ENCODE results near the gene KLHL7.
"Not testable (repeated sequence)": the region's sequence is repeated elsewhere in the genome, so short reads cannot be mapped to it uniquely, and the experiment has no call there.

KLHL7 gene

GRCh38 chr7:23220690-23221305 lies 115.2 kb downstream of the KLHL7 start:
- ATAC-seq (ENCODE audit: low read depth) = no peak
- Histone ChIP-seq H3K27me3 (ENCODE audit: insufficient read depth, poor library complexity, severe bottlenecking) (no peaks in the 10 kb centered on the region), H3K4me1 (ENCODE audit: insufficient read depth, poor library complexity, severe bottlenecking) (no peaks in the 10 kb centered on the region), H3K36me3 (ENCODE audit: low read depth) (no peaks in the 10 kb centered on the region), H3K4me3 (ENCODE audit: severe bottlenecking) (no peak overlapping the region), H3K9me3 (ENCODE audit: severe bottlenecking) (no peaks in the 10 kb centered on the region), H3K27ac (ENCODE audit: poor library complexity, severe bottlenecking) (no peak overlapping the region)
- TF ChIP-seq CTCF (IDR thresholded peaks at IDR 0.05; ENCODE audit: poor library complexity, severe bottlenecking) = no peak
- no peak for DNase-seq (ENCODE audit: low spot score)

GRCh38 chr7:23222439-23223030 lies 117.0 kb downstream of the KLHL7 start:
- H3K9me3 ChIP-seq (ENCODE audit: severe bottlenecking) = no peaks in the 10 kb centered on the region
- TF ChIP-seq CTCF (IDR thresholded peaks at IDR 0.05; ENCODE audit: poor library complexity, severe bottlenecking) = no peak
- H3K27ac ChIP-seq (ENCODE audit: poor library complexity, severe bottlenecking) = no peak overlapping the region
- H3K27me3 ChIP-seq (ENCODE audit: insufficient read depth, poor library complexity, severe bottlenecking) = no peaks in the 10 kb centered on the region
- no peaks in the 10 kb centered on the region for H3K4me1 ChIP-seq (ENCODE audit: insufficient read depth, poor library complexity, severe bottlenecking)
- DNase-seq (ENCODE audit: low spot score) (no peak), ATAC-seq (ENCODE audit: low read depth) (no peak)
- H3K36me3 ChIP-seq (ENCODE audit: low read depth) = no peaks in the 10 kb centered on the region
- no peak overlapping the region for H3K4me3 ChIP-seq (ENCODE audit: severe bottlenecking)

GRCh38 chr7:23224364-23224763 lies 118.8 kb downstream of the KLHL7 start:
- H3K9me3 ChIP-seq (ENCODE audit: severe bottlenecking); H3K27me3 ChIP-seq (ENCODE audit: insufficient read depth, poor library complexity, severe bottlenecking); H3K27ac ChIP-seq (ENCODE audit: poor library complexity, severe bottlenecking); H3K4me3 ChIP-seq (ENCODE audit: severe bottlenecking); DNase-seq (ENCODE audit: low spot score); ATAC-seq (ENCODE audit: low read depth); H3K4me1 ChIP-seq (ENCODE audit: insufficient read depth, poor library complexity, severe bottlenecking); H3K36me3 ChIP-seq (ENCODE audit: low read depth): not testable (repeated sequence)

GRCh38 chr7:23226844-23227450 lies 121.4 kb downstream of the KLHL7 start:
- no peaks in the 10 kb centered on the region for H3K9me3 ChIP-seq (ENCODE audit: severe bottlenecking)
- TF ChIP-seq CTCF (IDR thresholded peaks at IDR 0.05; ENCODE audit: poor library complexity, severe bottlenecking) = no peak
- H3K4me3 ChIP-seq (ENCODE audit: severe bottlenecking) = no peak overlapping the region
- no peaks in the 10 kb centered on the region for H3K36me3 ChIP-seq (ENCODE audit: low read depth)
- no peaks in the 10 kb centered on the region for H3K4me1 ChIP-seq (ENCODE audit: insufficient read depth, poor library complexity, severe bottlenecking)
- no peak for ATAC-seq (ENCODE audit: low read depth)
- H3K27ac ChIP-seq (ENCODE audit: poor library complexity, severe bottlenecking) = no peak overlapping the region
- no peak for DNase-seq (ENCODE audit: low spot score)
- no peaks in the 10 kb centered on the region for H3K27me3 ChIP-seq (ENCODE audit: insufficient read depth, poor library complexity, severe bottlenecking)
